ENCODE data around the gene RNASE12.

- TF ChIP-seq KLF16 (tag by site-specific recombination; IDR thresholded peaks at IDR 0.05), result no peak
- TF ChIP-seq ZNF311 (tag by site-specific recombination; IDR thresholded peaks at IDR 0.05; ENCODE audit: borderline replicate concordance), result no peak
- TF ChIP-seq, protein P1, sequence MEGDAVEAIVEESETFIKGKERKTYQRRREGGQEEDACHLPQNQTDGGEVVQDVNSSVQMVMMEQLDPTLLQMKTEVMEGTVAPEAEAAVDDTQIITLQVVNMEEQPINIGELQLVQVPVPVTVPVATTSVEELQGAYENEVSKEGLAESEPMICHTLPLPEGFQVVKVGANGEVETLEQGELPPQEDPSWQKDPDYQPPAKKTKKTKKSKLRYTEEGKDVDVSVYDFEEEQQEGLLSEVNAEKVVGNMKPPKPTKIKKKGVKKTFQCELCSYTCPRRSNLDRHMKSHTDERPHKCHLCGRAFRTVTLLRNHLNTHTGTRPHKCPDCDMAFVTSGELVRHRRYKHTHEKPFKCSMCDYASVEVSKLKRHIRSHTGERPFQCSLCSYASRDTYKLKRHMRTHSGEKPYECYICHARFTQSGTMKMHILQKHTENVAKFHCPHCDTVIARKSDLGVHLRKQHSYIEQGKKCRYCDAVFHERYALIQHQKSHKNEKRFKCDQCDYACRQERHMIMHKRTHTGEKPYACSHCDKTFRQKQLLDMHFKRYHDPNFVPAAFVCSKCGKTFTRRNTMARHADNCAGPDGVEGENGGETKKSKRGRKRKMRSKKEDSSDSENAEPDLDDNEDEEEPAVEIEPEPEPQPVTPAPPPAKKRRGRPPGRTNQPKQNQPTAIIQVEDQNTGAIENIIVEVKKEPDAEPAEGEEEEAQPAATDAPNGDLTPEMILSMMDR (tag by site-specific recombination; IDR thresholded peaks at IDR 0.05), result peak; percentile 17; the same call in 1 of the 2 replicates
- TF ChIP-seq RBAK (tag by site-specific recombination; IDR thresholded peaks at IDR 0.05), result no peak
- TF ChIP-seq, protein P2, sequence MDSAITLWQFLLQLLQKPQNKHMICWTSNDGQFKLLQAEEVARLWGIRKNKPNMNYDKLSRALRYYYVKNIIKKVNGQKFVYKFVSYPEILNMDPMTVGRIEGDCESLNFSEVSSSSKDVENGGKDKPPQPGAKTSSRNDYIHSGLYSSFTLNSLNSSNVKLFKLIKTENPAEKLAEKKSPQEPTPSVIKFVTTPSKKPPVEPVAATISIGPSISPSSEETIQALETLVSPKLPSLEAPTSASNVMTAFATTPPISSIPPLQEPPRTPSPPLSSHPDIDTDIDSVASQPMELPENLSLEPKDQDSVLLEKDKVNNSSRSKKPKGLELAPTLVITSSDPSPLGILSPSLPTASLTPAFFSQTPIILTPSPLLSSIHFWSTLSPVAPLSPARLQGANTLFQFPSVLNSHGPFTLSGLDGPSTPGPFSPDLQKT (IDR thresholded peaks at IDR 0.05; ENCODE audit: borderline replicate concordance, low read depth, low read length), result no peak
- TF ChIP-seq ZNF114 (tag by site-specific recombination; IDR thresholded peaks at IDR 0.05), result no peak
- TF ChIP-seq REPIN1 (tag by site-specific recombination; IDR thresholded peaks at IDR 0.05; ENCODE audit: low read depth), result no peak
- TF ChIP-seq, protein P3, sequence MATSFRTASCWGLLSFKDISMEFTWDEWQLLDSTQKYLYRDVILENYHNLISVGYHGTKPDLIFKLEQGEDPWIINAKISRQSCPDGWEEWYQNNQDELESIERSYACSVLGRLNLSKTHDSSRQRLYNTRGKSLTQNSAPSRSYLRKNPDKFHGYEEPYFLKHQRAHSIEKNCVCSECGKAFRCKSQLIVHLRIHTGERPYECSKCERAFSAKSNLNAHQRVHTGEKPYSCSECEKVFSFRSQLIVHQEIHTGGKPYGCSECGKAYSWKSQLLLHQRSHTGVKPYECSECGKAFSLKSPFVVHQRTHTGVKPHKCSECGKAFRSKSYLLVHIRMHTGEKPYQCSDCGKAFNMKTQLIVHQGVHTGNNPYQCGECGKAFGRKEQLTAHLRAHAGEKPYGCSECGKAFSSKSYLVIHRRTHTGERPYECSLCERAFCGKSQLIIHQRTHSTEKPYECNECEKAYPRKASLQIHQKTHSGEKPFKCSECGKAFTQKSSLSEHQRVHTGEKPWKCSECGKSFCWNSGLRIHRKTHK (tag by site-specific recombination; IDR thresholded peaks at IDR 0.05), result no peak
- TF ChIP-seq ZBTB21 (tag by site-specific recombination; IDR thresholded peaks at IDR 0.05), result no peak
Measured at GRCh38 chr14:20628063-20628854, 37.1 kb upstream of the RNASE12 start.

Measured in HEK293 (cell line).